GOT3 (cell line): Measurements from ENCODE around the gene ADGRV1.
"Not testable (repeated sequence)": the region's sequence is repeated elsewhere in the genome, so short reads cannot be mapped to it uniquely, and the experiment has no call there.

Experiments used
- DNase-seq: peaks from one replicate; lab custom pipeline; 2025; ENCODE audit warnings: mixed read lengths; lab: John Stamatoyannopoulos, UW

ADGRV1 gene

DNA sequence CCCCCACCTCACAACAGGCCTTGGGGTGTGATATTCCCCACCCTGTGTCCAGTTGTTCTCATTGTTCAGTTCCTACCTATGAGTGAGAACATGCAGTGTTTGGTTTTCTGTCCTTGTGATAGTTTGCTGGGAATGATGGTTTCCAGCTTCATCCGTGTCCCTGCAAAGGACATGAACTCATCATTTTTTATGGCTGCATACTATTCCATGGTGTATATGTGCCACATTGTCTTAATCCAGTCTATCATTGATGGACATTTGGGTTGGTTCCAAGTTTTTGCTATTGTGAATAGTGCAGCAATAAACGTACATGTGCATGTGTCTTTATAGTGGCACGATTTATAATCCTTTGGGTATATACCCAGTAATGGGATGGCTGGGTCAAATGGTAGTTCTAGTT, 41.7 kb downstream of the ADGRV1 start:
- not testable (repeated sequence) for DNase-seq

DNA sequence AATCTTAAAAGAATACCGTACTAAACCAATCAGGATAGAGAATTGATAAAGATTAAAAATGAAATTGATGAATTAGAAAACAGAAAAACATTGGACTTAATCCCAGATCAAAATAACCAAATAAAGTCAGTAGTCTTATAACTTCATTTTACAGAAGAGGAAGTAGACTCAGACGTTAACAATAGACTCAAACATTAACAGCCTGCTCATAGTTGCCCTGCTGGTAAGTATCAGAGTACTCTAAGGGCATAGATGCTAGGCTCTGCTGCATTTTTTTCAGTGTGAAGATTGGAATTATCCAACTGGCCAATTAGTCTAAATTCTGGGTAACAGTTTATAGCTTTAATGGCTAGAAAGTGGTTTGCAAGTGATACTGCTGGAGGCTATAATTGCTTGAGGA, 42.9 kb downstream of the ADGRV1 start:
- no peak for DNase-seq

DNA sequence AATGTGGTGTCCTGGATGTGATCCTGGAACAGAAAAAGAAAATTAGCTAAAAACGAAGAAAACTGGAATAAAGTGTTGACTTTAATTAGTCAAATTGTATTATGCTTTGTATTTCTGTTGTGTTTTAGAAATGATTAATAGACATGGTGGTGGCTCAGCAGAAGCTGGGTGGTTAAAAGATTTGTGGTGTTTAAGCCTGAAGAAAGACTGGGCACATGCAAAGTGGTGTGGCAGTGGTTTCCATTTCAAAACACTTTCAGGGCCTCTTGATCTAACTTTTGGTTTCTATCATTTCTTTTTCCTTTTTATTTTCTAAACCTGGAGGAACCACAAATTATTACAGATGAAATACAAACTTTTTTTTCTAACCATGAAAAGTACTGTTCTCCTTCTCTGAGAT, 44.1 kb downstream of the ADGRV1 start:
- no peak for DNase-seq

DNA sequence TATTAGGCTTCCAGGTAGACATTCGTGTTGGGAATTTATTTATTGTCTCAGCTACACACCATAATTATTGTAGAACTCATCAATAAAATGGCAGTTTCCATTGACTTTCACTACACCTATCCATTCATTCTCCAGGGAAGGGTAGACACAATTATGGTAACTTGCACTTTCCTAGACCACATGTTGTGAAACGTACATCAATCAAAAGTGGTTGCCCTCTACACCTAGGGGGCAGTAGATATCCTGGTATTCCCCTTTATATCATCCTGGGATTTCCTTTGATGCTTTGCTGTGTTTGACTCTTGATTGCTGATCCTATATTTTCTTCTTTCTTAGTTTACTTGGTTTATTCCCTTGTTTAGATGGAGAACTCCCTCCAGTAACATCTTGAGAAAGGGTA, 47.9 kb downstream of the ADGRV1 start:
- no peak for DNase-seq

DNA sequence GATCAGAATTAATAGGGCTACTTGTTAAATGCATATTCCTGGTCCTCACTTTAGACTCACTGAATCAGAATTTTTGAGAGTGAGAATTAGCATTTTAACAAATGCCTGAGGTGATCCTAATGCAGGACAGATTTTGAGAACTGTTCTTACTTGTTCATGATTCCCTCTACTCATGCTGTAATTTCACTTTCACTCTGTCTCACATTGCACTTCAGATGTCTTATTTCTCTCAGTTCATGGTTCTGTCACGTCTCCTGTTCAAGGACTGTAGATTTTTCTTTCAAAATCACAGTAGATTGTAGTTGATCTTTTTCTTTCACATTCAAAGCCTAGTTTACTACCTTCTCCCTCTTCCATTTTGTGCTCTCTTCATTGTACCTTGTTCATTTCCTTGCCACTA, 54.3 kb downstream of the ADGRV1 start:
- DNase-seq = no peak

DNA sequence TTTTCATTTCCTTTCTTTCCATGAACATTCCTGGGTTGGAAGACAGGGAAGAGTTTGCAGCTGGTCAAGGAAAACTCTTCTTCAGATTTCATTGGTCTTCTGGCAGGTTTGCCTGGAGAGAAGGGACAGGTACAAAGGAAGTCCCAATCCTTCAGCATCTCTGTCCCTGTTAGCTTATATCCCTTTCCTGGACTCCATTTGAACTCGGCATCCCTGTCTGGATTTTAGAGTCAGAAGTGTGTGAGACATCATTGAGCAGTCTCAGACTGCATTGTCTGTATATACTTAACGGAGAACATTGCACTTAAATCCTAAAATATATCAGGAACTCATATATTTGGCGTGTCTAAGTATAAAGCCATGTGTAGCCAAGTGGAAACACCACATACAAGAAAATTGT, 54.9 kb downstream of the ADGRV1 start:
- no peak for DNase-seq

DNA sequence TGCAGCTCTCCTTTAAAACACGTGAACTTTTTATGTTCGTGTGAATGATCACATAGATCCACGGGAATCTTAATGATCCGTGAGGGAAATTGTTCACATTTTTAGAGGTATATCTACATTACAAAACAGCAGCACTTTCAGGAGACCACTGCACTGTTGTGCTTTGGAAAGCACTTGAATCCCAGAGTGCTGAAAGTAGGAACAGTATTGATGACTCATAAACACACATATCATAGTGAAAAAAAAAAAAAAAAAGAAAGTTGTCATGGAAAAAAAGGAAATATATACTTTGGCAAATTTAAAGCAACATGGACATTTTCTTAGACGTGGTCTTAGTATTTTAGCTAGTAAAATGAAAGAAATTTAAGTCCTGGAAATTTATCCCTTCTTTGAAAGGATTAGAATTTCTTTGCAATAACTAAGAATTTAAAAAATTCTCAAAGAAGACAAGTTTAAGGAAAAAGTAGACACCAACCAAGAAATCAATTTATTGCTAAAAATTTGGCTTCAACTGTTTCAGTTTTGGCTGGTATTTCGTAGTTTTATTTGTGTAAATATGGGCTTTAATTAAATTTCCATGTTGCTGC, 55.4 kb downstream of the ADGRV1 start:
- no peak for DNase-seq

DNA sequence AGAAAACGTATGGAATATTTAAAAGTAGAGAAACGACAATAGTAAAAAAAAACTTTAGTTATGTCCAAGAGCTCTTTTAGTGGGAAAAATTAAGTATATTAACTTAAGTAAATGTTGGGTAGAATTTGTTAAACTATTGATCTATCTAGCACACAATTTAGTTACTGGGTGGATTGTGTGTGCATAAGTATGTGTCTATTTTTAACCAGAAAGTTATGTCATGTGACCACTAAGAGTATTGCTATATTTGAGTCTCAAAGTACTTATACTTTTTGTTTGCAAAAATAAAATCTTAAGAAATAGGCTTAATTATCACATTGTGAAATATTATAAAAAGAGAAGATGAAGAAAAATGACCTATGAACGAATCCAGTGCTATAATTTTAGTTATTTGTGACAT, 56.8 kb downstream of the ADGRV1 start:
- DNase-seq = no peak

DNA sequence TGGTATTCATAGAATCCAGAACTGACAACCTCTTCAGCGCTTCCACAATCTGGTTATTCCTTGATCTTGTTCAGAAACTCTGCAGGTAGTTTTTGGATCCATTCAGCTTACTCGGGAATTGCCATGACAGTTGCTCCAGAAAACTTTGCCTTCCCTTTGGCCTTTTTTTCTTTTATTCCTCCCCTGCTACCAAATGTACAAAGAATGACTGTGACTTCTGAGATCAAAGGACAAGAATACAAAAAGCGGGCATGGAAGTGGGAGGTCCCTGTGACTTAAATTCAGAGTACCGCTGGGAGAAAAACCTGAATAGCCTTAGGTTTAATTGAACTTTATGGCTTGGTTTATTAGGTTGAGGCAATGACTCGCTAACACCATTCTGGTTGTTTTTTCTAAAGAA, 59.5 kb downstream of the ADGRV1 start:
- no peak for DNase-seq

DNA sequence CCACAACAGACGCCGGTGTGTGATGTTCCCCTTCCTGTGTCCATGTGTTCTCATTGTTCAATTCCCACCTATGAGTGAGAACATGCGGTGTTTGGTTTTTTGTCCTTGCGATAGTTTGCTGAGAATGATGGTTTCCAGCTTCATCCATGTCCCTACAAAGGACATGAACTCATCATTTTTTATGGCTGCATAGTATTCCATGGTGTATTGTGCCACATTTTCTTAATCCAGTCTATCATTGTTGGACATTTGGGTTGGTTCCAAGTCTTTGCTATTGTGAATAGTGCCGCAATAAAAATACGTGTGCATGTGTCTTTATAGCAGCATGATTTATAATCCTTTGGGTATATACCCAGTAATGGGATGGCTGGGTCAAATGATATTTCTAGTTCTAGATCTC, 61.2 kb downstream of the ADGRV1 start:
- not testable (repeated sequence) for DNase-seq

DNA sequence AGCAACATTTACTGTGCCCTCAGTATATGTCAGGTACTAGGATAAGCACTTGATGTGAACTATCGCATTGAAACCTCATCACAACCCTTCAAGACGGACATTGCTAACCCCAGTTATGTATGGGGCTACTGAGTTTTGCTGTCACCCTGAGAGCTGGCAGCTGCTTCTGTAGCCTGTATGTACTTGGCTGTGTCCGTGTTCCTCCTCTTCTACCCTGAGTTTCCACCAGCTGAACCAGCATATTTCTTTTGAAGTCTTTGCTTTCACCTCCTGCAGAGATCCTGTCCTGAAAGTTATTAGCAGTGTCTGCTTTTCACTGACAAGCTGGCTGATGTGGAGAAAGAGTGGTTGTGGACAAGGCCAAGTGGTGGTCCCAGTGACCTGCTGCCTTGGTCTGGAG, 63.3 kb downstream of the ADGRV1 start:
- DNase-seq = no peak

DNA sequence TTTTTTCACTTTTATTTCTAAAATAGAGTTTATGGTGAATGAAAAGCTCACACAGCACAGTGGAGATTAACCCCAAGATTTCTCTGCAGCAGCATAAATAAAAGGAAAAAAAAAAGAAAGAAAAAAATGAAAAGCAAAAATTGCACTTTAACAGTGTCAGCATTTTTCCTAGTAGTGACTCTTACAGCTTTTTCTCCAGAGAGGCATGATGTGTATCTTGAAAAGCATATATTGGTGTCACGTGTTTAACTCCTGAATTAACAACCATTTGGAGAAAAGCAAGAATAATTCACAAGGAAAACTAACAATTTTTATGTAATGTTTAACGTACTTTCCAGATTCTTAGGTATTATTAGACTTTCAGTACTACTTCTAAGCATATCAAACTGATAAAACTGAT, 67.9 kb downstream of the ADGRV1 start:
- no peak for DNase-seq

DNA sequence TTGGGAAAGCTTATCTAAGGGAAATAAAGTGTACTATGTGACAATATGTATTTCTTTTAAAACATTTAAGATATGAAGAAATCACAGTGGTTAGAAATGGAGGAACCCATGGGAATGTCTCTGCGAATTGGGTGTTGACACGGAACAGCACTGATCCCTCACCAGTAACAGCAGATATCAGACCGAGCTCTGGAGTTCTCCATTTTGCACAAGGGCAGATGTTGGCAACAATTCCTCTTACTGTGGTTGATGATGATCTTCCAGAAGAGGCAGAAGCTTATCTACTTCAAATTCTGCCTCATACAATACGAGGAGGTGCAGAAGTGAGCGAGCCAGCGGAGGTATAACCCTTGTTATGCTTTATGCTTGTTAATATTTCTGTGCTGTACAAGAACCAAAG, 69.9 kb downstream of the ADGRV1 start:
- DNase-seq = no peak

DNA sequence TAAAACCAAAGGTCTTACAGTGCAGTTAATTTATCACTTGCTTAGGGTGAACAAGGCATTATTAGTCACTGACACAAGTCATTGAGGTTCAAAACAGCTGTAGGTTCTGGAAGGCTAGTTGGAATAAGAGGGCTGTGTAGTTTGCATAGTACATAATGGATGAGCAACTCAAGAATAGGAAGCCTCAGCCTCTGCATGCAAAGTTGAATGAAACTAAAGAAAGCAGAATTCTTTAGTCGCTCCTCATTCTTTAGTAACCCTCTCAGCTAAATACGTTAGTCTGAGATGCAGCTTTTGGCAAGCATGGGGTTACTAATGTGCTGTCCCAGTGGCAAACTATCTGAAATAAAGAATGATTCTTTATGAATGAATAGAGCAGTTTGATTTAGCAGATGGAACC, 74.2 kb downstream of the ADGRV1 start:
- no peak for DNase-seq

DNA sequence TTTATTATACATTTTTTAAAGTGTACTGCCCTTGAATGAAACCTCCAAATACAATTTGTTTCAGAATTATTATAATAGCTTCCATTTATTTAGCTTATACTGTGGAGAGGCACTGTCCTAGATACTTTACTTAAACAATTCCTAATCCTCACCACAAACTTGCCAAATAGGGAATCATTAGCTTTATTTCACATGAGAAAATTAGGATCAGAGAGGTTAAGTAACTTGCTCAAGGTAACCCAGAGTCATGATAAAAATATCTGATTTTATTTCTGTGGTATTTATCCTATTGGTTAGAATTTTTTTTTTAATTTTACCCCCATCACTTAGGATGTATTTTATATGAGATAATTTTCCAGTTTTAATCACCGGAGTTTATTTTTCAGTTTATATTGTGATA, 78.4 kb downstream of the ADGRV1 start:
- DNase-seq = no peak

DNA sequence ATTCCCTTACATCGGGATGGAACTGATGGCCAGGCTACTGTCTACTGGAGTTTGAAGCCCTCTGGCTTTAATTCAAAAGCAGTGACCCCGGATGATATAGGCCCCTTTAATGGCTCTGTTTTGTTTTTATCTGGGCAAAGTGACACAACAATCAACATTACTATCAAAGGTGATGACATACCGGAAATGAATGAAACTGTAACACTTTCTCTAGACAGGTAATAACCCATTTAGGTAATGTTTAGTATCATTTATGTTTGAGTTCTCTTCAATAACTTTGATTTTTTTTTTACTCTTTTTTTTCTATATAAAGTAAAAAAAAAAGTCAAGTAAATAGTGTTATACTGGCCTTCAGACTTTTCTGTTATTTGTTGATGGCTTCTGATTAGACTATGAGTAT, 79.1 kb downstream of the ADGRV1 start:
- DNase-seq = no peak

DNA sequence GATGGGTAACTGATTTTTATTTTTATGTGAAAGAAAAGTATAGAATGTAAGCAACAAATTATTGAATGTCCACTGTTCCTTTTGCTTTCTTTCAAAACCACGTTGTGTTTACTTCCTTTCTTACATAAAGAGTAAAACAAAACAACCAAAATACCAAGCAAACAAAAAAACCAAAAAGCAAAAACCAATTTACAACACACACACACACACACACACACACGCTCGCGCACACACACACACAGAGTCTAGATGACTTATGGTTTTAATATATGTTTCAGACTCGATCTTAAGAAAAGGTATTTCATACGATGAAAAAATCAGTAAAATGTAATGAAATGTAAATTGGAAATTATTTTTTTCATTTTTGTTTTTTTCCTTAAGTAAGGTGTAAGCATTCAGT, 80.3 kb downstream of the ADGRV1 start:
- no peak for DNase-seq

DNA sequence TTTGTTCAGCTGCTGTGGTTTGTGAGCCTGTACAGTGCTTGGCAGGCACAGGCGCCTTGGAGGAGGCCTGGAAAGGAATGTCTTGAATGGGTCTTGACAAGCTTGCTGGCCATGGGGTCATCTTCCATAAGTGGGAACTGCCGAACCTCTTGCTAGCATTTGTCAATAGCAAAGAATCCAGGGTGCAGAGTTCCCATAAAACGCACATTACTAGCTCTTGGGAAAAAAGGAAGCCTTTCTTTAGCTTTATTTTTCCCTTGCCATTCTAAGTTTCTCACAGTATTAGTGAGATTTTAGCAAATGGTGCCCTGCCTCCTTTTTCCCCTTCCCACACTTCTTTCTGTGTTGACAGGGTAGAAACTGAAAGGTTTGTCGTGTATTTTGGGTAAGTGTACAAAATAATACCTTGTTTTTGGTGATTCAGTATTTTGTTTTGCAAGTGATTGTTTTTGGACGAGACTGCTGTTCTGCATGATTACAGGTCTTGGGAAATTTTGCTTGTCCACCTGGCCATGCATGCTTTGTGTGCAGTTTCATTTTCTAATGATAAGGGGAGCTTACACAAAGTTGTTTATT, 82.0 kb downstream of the ADGRV1 start:
- DNase-seq = no peak

DNA sequence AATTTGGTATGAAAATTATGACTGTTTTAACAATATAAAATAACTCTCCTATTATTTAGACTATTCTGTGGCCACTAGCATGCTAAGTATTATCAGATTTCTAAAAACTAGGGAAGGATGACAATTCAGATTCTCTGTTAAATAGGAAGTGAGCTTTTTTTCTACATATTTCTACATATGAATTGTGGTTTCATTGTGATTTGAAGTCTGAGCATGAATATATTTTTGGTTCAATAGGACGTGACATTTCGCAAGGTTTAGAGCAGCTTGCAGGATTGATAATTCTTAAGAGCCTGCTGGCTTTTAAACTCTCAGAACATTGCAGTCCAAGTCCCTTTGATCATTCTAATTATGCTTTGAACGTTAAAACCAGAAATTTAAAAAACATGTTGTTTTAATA, 82.9 kb downstream of the ADGRV1 start:
- DNase-seq = no peak

DNA sequence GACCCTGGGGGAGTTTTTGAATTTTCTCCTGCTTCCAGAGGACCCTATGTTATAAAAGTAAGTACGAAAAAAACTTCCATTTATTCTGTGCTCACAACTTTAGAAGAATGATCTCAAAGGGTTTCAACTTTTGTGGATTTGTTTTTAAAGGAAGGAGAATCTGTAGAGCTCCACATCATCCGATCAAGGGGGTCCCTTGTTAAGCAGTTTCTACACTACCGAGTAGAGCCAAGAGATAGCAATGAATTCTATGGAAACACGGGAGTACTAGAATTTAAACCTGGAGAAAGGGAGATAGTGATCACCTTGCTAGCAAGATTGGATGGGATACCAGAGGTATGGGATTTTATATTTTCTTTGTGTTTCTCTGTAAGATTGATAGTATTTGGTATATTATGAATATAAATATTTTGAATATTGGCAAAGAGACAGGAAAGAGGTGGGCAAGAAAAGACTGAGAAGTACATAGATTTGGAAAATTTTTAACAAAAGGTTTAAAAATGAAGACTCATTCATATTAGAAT, 84.2 kb downstream of the ADGRV1 start:
- no peak for DNase-seq

DNA sequence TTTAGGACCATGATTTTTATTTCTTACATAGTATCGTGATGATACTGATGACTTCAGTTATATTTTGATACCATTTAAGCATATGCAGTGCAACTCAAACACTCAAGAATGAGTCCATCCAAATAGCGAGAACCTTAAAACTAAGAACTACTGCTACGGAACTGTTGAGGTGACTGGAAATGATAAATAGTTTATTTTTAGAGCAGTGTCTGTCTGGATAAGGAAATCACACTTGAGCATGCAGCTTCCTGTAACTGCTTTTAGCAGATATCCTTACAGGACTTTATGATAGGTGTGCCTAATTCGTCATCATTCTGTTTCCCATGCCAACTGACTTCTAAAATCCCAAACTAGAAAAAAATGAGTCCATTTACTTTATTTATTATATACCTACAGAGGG, 85.5 kb downstream of the ADGRV1 start:
- DNase-seq = no peak

DNA sequence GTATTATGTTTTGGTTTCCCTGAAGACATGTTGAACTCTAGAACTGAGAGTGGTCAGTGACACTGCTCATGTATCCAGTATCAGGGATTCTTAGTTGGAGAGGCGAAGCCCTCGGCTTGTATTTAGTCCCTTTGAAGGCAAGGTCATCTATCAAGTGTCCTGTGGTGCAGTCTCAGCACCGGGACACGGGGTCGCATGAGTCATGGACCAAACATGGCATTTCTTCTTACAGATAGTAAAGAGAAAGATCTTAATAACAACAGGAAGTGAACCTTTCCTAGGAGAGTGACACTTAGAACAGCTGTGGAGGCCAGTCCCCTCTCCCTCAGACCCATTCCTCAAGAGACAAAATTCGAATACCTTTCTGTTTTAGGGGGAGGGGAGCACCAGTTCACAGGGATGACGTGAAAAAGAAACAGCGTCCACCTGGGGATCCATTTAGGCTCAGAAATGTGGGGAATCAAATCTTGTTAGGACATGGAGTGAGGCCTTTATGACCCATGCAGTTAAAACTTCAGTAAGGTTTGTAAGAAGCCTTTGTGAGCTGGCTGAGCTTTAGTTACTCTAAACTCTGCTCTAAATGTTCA, 86.5 kb downstream of the ADGRV1 start:
- DNase-seq = no peak

DNA sequence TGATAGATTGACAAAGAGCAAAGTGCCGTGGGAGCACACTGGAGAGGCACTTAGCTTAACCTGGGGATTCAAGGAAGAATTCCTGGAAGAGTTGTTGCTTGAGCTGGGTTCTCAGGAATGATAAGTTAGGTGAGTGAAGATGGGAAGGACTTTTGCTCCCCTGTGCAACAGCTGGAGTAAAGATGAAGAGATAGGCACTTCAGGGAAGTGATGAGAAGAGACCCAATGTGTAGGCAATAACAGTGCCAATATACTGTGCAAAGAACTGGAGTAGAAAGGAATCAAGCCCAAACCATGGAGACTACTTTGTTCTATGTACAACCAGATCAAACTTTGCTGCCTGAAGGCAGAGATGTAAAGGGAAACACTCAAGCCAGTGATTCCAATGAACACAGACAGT, 92.2 kb downstream of the ADGRV1 start:
- DNase-seq = no peak

DNA sequence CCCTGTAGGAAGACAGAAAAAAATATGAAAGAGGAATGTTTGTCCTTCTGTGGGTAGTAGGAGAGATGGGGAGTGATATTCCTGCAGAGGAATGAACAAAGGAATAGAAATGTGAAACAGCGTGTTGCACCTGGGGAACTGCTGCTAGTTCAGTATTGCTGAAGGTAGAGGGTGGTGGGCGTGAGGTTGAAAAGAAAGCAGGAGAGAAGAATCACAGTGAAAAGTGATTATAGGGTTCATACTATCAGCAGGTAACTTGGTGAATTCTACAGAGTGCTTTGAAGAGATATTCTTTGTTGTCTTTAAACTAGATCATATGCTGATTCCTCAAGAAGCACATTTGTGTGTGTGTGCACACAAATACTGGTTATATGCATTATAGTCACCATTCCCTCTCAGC, 95.6 kb downstream of the ADGRV1 start:
- no peak for DNase-seq
